HG02571 (cell line): ENCODE data around the gene EIF3K.

Source experiments
- ATAC-seq: cut with Tn5 transposase; IDR thresholded peaks from one replicate; pipeline ENCODE4 v1.9.1; 2021; ENCODE audit warnings: mild to moderate bottlenecking, moderate library complexity; ENCODE audit not compliant: unreplicated experiment

EIF3K gene

DNA sequence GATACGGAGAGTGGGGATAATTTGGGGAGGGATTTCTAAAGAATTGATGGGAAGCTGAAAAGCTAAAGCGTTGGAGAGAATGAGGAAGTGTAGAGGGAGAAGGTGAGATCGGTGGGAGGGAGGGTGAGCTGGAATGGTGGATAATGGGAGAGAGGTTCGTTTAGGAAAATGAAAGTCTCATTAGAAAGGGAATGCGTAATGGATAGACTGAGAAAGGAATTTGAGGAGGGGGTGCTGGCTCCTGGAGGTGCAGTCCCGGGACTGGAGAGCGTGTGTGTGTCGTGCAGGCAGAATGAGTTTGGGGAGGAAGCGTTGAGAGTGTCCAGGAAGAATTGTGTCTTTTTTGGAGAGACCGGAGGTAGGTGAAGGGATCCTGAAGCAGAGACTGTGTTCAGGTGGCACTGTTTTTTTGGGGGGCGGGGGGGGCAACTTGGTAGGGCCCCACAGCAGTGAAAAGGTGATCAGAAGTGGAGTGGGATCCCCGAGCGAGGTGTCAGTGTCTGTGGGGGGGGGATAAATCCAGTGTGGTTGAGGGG is 29.8 kb downstream of the EIF3K start:
- ATAC-seq = no peak

GRCh38 chr19:38649305-38650171 is 30.6 kb downstream of the EIF3K start:
- ATAC-seq = no peak

DNA sequence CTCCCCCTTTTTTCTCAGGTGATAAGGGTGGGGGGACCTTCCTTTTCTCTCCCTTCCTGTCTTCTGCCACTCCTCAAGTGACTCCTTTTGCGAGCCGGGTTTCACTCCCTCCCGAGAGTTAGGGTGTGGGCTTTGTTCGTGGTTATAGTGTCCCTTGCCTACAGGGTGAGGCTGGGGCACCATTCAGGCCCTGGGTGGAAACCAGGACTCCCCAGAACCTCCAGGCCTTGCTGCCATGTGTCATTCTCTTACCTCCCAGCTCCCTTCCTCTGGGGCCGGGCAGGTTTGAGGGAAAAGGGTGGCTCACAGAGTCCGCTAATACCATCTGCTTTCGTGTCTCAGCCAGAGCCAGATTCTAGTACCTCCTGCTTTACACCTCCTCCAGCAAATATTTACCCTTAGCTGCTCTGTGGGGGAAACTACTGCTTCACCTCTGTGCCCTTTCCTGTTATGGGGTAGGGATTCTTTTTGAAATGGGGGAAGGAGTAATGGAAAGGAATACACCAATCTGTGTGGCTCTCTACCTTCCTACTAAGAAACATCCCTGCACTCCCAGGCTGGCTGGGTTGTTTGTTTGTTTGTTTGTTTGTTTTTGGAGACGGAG is 31.3 kb downstream of the EIF3K start:
- no peak for ATAC-seq

GRCh38 chr19:38650911-38651584 is 32.1 kb downstream of the EIF3K start:
- ATAC-seq = no peak

DNA sequence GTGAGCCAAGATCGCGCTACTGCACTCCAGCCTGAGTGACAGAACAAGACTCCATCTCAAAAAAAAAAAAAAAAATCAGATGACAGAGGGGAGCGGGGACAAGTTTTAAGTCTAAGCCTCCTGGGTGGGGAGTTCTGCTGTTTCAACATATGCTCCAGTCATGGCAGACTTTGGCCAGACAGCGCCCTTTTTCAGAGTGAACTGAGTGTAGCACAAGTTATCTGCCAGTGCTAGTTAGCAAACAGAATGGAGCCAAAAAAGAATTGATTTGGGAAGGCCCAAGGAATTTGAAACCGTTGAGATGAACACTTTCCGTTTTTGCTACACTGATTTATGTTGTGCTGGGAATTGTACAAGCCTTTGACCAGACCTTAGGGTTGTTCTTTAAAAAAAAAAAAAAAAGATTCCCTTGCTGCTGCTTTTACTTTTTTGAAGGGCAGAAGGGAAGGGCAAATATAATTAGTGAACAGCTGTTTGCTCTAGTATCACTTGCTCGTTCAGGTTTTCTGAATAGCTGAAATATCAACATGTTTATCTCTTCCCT is 34.1 kb downstream of the EIF3K start:
- ATAC-seq = no peak

DNA sequence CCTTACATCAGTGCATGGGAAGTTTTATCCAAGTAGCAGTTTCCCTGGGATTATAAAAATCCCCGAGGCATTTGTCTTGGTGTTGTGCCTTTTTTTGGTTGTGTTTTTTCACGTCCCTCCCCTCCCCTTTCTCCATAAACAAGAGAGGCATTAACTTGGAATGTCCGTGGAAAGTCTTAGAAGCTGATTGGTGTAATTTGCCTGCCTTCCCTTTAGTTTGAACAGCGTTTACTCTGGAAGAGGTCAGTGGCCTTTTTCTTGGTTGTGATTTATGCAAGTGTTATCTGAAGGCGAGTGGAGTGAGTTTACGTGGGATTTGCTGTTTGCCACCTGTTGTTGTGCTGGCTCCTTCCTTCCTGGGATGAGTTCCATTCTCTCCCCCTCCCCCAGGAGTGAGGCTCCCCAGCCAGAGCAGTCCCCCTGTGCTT is 35.7 kb downstream of the EIF3K start:
- ATAC-seq = no peak

DNA sequence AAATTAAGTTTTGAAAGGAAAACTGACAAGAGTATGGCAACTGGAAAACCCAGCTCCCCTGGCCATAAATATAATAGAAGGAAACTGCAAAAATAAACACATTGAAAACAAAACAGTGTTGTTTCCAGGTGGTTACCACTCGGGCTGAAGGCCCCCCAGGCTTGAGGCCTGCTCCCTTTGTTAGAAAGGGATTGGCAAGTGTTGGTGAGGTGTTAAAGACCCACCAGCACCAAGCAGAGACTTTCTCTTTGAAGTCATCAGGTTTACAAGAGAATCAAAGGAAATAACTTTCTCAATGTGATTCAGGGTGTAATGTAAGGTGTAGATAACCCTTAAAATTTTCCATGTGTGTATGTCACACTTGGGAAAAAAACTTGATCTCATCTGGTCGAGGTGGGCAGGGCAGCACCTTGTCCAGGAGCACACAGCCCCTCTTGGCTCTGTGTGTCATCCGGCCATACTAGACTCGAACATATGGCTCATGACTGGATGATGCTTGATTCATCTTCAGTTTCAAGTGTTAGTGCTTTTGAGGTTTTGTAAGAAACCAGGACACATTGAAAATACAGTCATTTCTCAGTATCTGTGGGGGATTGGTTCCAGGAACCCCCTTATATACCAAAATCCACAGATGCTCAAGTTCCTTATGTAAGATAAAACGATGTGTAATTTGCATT is 36.3 kb downstream of the EIF3K start:
- no peak for ATAC-seq

GRCh38 chr19:38656171-38656981 is 37.4 kb downstream of the EIF3K start:
- no peak for ATAC-seq

- no peak for ATAC-seq
Measured at GRCh38 chr19:38657633-38658222, 38.7 kb downstream of the EIF3K start.

DNA sequence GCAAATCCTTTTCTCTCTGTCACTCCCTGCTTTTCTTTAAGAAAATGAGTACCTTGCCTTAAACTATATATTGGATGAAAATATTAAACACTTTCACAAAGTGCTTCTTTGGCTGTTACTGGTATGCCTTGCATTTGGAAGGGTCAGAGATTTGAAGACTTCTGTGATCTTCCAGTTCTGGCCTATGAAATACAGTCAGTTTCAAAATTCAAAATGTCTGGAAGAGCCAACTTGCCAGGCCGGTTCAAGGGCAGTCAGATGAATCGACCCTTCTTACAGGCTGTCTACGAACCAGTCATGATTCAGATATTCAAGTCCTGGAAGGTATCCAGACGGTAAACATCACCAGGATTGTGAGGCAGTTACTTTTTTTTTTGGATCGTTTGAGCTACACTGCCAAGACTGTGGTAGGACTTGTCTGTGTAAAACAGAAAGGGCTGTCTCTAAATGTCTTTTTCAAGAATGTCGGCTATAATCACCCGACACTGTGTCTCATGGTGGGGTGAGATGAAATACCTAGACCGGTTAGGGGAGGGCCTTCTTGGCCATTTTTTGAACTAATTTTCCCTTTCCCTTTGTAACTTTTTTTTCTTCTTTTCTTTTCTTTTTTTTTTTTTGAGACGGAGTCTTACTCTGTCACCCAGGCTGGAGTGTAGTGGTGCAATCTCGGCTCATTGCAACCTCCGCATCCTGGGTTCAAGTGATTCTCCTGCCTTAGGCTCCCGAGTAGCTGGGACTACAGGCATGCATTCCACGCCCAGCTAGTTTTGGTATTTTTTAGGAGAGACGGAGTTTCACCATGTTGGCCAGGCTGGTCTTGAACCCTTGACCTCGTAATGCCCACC is 39.7 kb downstream of the EIF3K start:
- no peak for ATAC-seq

DNA sequence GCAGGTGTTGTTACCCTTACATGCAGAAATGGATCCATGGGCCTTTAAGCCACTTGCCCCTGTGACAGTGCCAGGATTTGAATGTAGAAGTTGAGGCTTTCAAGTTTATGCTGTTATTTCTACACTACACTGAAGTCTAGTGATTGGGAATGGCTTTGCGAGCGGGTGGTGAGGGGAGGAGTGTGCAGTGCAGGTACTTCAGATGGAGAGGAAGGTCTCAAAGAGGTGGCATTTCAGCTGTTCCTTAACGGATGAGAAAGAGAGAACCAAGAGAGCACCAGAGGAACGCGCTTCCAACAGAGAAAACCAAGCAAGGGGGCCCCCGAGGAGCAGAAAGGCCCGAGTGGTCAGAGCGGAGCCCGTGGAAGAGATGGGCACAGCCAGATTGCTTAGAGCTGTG is 41.7 kb downstream of the EIF3K start:
- no peak for ATAC-seq

- no peak for ATAC-seq
Measured at GRCh38 chr19:38661136-38661535, 42.1 kb downstream of the EIF3K start.

DNA sequence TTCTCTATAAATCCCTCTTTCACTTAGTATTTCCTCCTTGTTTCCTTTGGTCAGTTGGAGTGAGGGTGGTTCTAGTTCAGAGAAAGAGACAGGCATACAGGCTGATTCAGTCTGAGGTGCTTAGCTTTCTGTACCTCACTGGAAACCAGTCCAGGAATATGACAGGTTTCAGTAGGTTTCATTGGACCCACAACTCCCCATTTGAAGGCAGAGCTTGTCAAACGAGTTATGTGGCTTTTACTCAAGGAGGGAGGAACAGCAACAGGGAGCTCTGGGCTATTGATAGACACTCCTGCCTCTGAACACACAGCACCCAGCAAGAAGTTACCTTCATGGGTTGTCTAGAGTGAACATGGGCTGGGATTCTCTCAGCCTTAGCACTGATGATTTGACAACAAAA is 43.0 kb downstream of the EIF3K start:
- no peak for ATAC-seq

- ATAC-seq = no peak
Measured at GRCh38 chr19:38662537-38663155, 43.7 kb downstream of the EIF3K start.

- ATAC-seq = no peak
Measured at GRCh38 chr19:38663156-38663651, 44.2 kb downstream of the EIF3K start.

DNA sequence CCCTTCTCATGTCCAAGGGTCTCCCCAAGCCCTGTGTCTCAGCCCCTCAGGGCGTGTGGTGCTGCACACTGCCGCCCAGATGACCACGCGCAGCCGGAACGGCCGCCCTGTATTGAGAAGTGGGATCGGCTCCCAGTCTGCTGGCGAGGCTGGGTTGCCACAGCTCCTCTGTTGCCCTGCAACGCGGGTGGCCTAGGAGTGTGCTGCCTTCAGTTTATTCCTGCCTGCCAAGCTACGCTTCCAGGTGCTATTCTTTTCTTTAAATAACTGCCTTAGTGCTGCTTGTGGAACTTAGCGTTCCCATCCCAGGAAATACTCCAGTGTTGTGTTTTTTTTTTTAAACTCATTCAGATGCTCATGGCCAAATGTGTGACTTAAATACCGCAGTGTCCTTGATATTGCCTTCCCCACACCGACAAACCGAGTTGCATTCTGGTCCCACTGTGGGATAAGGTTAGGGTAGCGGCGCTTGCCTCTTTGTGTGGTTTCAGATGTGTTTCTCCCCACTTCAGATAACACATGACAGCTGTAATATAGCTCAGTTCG is 45.0 kb downstream of the EIF3K start:
- ATAC-seq = no peak

DNA sequence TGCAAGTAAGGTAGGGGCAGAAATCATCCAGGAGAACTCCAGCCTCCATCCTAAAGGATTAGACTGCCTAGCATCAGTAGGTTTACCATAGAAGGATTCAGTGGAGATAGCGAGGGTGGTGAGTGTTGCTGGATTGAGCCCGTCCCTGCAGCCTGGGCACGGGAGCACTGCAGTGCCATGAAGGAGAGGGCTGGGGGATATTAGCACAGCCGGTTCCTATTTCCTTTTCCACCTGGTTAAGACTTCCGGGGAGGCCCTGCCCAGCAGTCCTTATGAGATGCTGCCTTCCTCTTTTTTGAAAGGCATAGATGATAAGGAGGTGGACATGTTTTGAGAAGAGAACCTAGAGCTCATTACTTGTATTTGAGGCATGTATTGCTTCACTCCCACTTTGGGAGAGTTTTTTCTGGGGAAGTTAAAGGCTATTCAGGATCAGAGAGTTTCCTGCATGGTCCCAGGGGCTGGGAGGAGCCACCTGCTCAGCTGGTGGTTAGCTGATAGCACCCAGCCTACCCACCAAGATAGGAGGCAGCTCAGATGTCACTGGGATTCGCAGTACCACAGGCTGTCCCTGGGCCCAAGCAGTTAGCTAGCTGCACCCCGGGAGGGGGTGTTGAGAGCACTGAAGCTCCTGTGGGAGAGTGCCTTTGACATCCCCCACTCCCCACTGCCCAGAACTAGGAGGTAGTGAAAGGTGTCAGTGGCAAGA is 45.7 kb downstream of the EIF3K start:
- no peak for ATAC-seq
